GM10248 (cell line): ENCODE data around the gene WDFY1.

Experiments used
- CTCF ChIA-PET: fragments of 300-600 bp; sonication (Branson Sonifier 250); formaldehyde crosslinking; extraction: SDS; loops from one replicate; lab custom pipeline; 2021; ENCODE audit warnings: antibody characterized with exemption; lab: Yijun Ruan, JAX
- POLR2A ChIA-PET: fragments of 350-650 bp; sonication (Branson Sonifier 250); formaldehyde crosslinking; extraction: SDS; loops from one replicate; lab custom pipeline; 2020; ENCODE audit warnings: antibody characterized with exemption; lab: Yijun Ruan, JAX
- DNase-seq: peaks from one replicate; pipeline ENCODE4 v3.0.0; 2012; ENCODE audit errors: extremely low spot score
- CTCF ChIP-seq: IDR thresholded peaks from 2 replicates; pipeline ENCODE4 v1.5.1; 2012; ENCODE audit warnings: mild to moderate bottlenecking, low read depth; ENCODE audit errors: extremely low read depth, missing control alignments, control extremely low read depth

Gene WDFY1

GRCh38 chr2:223865124-223865523 lies 80.0 kb downstream of the WDFY1 start:
- ChIA-PET CTCF (interaction anchor here (0.6 to 2.0 kb wide), 2 partner anchors 10 to 14 kb away, joined by 4 read pairs; no protein-coding TSS in a partner anchor), POLR2A (no interaction called here)
- TF ChIP-seq CTCF = no peak
- no peak for DNase-seq

GRCh38 chr2:223863491-223863890 lies 81.6 kb downstream of the WDFY1 start:
- ChIA-PET POLR2A (no interaction called here), CTCF (interaction anchor here (0.9 kb wide), 1 partner anchor 16 kb away, joined by 3 read pairs; no protein-coding TSS in a partner anchor)
- TF ChIP-seq CTCF = no peak
- no peak for DNase-seq

GRCh38 chr2:223860809-223861738 lies 84.1 kb downstream of the WDFY1 start:
- no peak for TF ChIP-seq CTCF
- CTCF ChIA-PET = interaction anchor here (0.8 to 3.3 kb wide), 8 partner anchors 15 to 133 kb away, joined by 3 to 17 read pairs (median 4); partner anchors contain the start of gene AP1S3
- no peak for DNase-seq
- POLR2A ChIA-PET = no interaction called here

- CTCF ChIA-PET = interaction anchor here (0.9 to 2.1 kb wide), 8 partner anchors 9 to 400 kb away, joined by 3 to 9 read pairs (median 4); no protein-coding TSS in a partner anchor
- POLR2A ChIA-PET = no interaction called here
- DNase-seq = no peak
- no peak for TF ChIP-seq CTCF
These were observed 86.1 kb downstream of the WDFY1 start for GRCh38 chr2:223859070-223859469.

- POLR2A ChIA-PET = interaction anchor here (0.6 kb wide), 1 partner anchor 26 kb away, joined by 3 read pairs; no protein-coding TSS in a partner anchor
- no peak for TF ChIP-seq CTCF
- CTCF ChIA-PET = interaction anchor here (0.9 to 2.1 kb wide), 5 partner anchors 14 to 129 kb away, joined by 3 to 4 read pairs (median 3); no protein-coding TSS in a partner anchor
- DNase-seq = no peak
These were observed 88.6 kb downstream of the WDFY1 start for GRCh38 chr2:223856584-223856983.

GRCh38 chr2:223856021-223856420 lies 89.1 kb downstream of the WDFY1 start:
- CTCF ChIA-PET = interaction anchor here (0.9 to 2.1 kb wide), 3 partner anchors 14 to 33 kb away, joined by 3 to 4 read pairs (median 3); no protein-coding TSS in a partner anchor
- no peak for DNase-seq
- POLR2A ChIA-PET = no interaction called here
- TF ChIP-seq CTCF = no peak
